ENCODE measurements around the gene PARP6.

DNA sequence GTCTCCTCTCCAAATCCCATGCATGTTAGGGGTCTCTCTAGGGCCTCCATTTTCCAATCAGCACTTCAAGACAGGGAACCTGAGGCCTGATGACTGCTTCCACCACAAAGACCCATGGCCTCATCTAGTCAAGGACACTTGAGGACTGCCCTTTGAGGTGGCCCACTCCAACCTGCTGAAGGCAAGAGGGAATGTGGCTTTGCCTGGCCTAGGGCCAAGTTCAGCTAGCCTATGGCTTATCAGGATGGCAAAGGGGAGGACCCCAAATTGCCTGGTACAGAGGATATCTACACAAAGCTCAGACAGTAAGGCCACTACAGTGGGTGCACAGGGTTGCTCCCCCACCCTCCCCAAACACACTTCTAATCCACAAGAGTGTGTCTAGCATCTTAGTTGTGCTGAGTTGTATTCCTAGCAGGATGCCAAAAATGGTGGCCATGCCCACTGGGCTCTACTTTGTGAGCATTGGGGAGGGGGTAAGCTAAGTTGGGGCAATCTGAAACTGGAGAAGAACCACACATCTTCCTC, 64.7 kb downstream of the PARP6 start:
- TF ChIP-seq TAF1 (IDR thresholded peaks at IDR 0.05; ENCODE audit: borderline replicate concordance, low read depth, low read length) (no peak), POLR2A (IDR thresholded peaks at IDR 0.05; ENCODE audit: low read depth, low read length) (no peak)

All from GM12892 (cell line).